Fibroblast of lung (primary cell): Measurements from ENCODE around the gene SH3PXD2A.

Experiments
- EZH2 ChIP-seq: IDR thresholded peaks from 2 replicates; pipeline ENCODE4 v1.5.1; 2012; ENCODE audit warnings: low read length, control low read depth, mild to moderate bottlenecking; ENCODE audit errors: missing control alignments
- TF ChIP-seq, protein P1 (sequence below), 2 donors: IDR thresholded peaks in 1 of 2; conservative IDR thresholded peaks in 1 of 2; 1 replicate in 1 of 2; 2 replicates in 1 of 2; pipeline ENCODE4 v1.5.1; 2011 to 2012; ENCODE audit warnings: low read length in 2 of 2, control low read depth in 1 of 2, inconsistent platforms in 1 of 2, low read depth in 1 of 2, mild to moderate bottlenecking in 1 of 2

DNA sequence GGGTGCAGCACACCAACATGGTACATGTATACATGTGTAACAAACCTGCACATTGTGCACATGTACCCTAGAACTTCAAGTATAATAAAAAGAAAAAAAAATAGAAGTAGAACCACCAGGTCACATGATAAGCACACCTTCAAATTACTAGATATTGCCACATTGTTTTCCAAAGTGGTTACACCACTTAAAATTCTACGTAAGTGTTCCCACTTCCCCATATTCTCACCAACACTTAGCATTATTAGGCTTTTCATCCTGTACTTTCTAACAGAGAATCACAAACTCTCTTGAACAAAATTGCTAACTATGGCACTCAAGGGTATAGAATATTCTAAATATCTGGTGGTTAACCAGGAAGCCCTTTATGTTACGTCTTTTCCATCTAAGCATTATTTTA lies 22.6 kb downstream of the SH3PXD2A start:
- TF ChIP-seq, protein P1, sequence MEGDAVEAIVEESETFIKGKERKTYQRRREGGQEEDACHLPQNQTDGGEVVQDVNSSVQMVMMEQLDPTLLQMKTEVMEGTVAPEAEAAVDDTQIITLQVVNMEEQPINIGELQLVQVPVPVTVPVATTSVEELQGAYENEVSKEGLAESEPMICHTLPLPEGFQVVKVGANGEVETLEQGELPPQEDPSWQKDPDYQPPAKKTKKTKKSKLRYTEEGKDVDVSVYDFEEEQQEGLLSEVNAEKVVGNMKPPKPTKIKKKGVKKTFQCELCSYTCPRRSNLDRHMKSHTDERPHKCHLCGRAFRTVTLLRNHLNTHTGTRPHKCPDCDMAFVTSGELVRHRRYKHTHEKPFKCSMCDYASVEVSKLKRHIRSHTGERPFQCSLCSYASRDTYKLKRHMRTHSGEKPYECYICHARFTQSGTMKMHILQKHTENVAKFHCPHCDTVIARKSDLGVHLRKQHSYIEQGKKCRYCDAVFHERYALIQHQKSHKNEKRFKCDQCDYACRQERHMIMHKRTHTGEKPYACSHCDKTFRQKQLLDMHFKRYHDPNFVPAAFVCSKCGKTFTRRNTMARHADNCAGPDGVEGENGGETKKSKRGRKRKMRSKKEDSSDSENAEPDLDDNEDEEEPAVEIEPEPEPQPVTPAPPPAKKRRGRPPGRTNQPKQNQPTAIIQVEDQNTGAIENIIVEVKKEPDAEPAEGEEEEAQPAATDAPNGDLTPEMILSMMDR (conservative IDR thresholded peaks at IDR 0.05 in 1 of 2, IDR thresholded peaks at IDR 0.05 in 1 of 2; ENCODE audit: low read depth in 1 of 2, low read length in 2 of 2): no peak
- TF ChIP-seq EZH2: no peak
